ENCODE results near the gene PAX8. TPM values are rescaled to one million over a fixed set of nuclear protein-coding genes. Genes with fewer than 3 reads are reported as not detected.
A peak's percentile ranks its signal among the peaks of the same experiment; 100 is the strongest.

PAX8 gene
- total and polyA plus RNA-seq, 10 donors, result 0.06 to 2.8 (median 1.0) TPM

GRCh38 chr2:113266431-113266830 is 12.3 kb downstream of the PAX8 start:
- peaks cover 0 to 2% (median 0%) of the 10 kb centered on the region in 6 donors for H3K4me1 ChIP-seq
- TF ChIP-seq CTCF (IDR thresholded peaks at IDR 0.05 in 8 of 11, conservative IDR thresholded peaks at IDR 0.05 in 3 of 11), result no peak
- TF ChIP-seq POLR2A (IDR thresholded peaks at IDR 0.05), result no peak
- TF ChIP-seq POLR2AphosphoS5 (IDR thresholded peaks at IDR 0.05), result no peak
- intact Hi-C loops (cut with DNase I; ENCODE audit: low total_unique reads), result no loop called here

GRCh38 chr2:113264713-113265403 is 13.9 kb downstream of the PAX8 start:
- H3K27me3 ChIP-seq (replicated peaks in 1 of 7), result no peaks in the 10 kb centered on the region
- intact Hi-C loops (cut with DNase I; ENCODE audit: low total_unique reads), result no loop called here
- peaks cover 0 to 39% (median 0%) of the 10 kb centered on the region in 6 donors for H3K36me3 ChIP-seq
- DNase-seq, result no peak
- no peak for TF ChIP-seq POLR2AphosphoS5 (IDR thresholded peaks at IDR 0.05)
- TF ChIP-seq POLR2A (IDR thresholded peaks at IDR 0.05), result no peak
- TF ChIP-seq CTCF (IDR thresholded peaks at IDR 0.05 in 8 of 11, conservative IDR thresholded peaks at IDR 0.05 in 3 of 11), result no peak
- H3K9me3 ChIP-seq, result no peaks in the 10 kb centered on the region
- no peak overlapping the region for H3K27ac ChIP-seq
- no peak overlapping the region for H3K4me3 ChIP-seq
- WGBS, 5 donors, result 88 to 93% (median 90%) methylated on average over 9 of the region's 9 CpGs
- H3K4me1 ChIP-seq, result peaks cover 0 to 8% (median 0%) of the 10 kb centered on the region in 6 donors

More at GRCh38 chr2:113266431-113266830, 12.3 kb downstream of the PAX8 start:
- H3K36me3 ChIP-seq, result peaks cover 0 to 33% (median 0%) of the 10 kb centered on the region in 6 donors
- H3K27ac ChIP-seq, result no peak overlapping the region
- no peak overlapping the region for H3K4me3 ChIP-seq
- peaks cover 0 to 14% (median 6%) of the 10 kb centered on the region in 7 donors for H3K27me3 ChIP-seq (replicated peaks in 1 of 7)
- H3K9me3 ChIP-seq, result no peaks in the 10 kb centered on the region
- WGBS, 5 donors, result 76 to 86% (median 79%) methylated on average over 7 of the region's 7 CpGs
- no peak for DNase-seq

GRCh38 chr2:113263546-113263945 is 15.2 kb downstream of the PAX8 start:
- intact Hi-C loops (cut with DNase I; ENCODE audit: low total_unique reads), result no loop called here
- Histone ChIP-seq H3K27me3 (replicated peaks in 1 of 7) (no peaks in the 10 kb centered on the region), H3K36me3 (peaks cover 0 to 48% (median 0%) of the 10 kb centered on the region in 6 donors), H3K9me3 (no peaks in the 10 kb centered on the region), H3K27ac (no peak overlapping the region), H3K4me3 (no peak overlapping the region), H3K4me1 (peaks cover 0 to 8% (median 0%) of the 10 kb centered on the region in 6 donors)
- no peak for TF ChIP-seq POLR2AphosphoS5 (IDR thresholded peaks at IDR 0.05)
- TF ChIP-seq CTCF (IDR thresholded peaks at IDR 0.05 in 8 of 11, conservative IDR thresholded peaks at IDR 0.05 in 3 of 11), result no peak
- 85 to 97% (median 92%) methylated on average over 1 of the region's 1 CpG for WGBS, 5 donors
- no peak for DNase-seq

- no peak overlapping the region for H3K4me3 ChIP-seq
- H3K27me3 ChIP-seq (replicated peaks in 1 of 7), result peaks cover 0 to 7% (median 0%) of the 10 kb centered on the region in 7 donors
- no peak for DNase-seq
- H3K9me3 ChIP-seq, result no peaks in the 10 kb centered on the region
- intact Hi-C loops (cut with DNase I; ENCODE audit: low total_unique reads), result no loop called here
- peak overlapping the region in 1 of 8 donors; percentile 60 for H3K27ac ChIP-seq
- peaks cover 0 to 21% (median 3%) of the 10 kb centered on the region in 6 donors for H3K4me1 ChIP-seq
- TF ChIP-seq CTCF (IDR thresholded peaks at IDR 0.05 in 8 of 11, conservative IDR thresholded peaks at IDR 0.05 in 3 of 11) (no peak), POLR2A (IDR thresholded peaks at IDR 0.05) (no peak), POLR2AphosphoS5 (IDR thresholded peaks at IDR 0.05) (no peak)
- 36 to 59% (median 53%) methylated on average over 6 of the region's 6 CpGs for WGBS, 5 donors
- peaks cover 0 to 44% (median 0%) of the 10 kb centered on the region in 6 donors for H3K36me3 ChIP-seq
These were observed 17.7 kb downstream of the PAX8 start for GRCh38 chr2:113260991-113261390.
